HCT116 (cell line): ENCODE data around the gene APOA5. TPM values are rescaled to one million over a fixed set of nuclear protein-coding genes. Genes with fewer than 3 reads are reported as not detected.

Experiments used
- ATAC-seq: fragments of 200-7000 bp; cut with Tn5 transposase; 2 replicates; pipeline ENCODE4 v1.9.1; 2020; ENCODE audit warnings: mild to moderate bottlenecking, moderate library complexity
- BruUV-seq: library from RNA; stranded (reverse); fragments of 400-500 nt; replicated peaks from 2 replicates; lab custom pipeline; 2021; lab: Mats Ljungman, UMichigan
- CTCF ChIA-PET: fragments of 300-600 bp; sonication (Branson Sonifier 250); formaldehyde crosslinking; loops from one replicate; lab custom pipeline; 2021; ENCODE audit warnings: antibody characterized with exemption; lab: Charles Lee
- POLR2A ChIA-PET: fragments of 300-600, 350-600 bp; sonication (Branson Sonifier 250); formaldehyde crosslinking; loops from one replicate; lab custom pipeline; 2021; ENCODE audit warnings: antibody characterized with exemption; lab: Charles Lee
- RAD21 ChIA-PET, 2 experiments: fragments of 300-600 bp; sonication (Branson Sonifier 250); formaldehyde crosslinking; loops; one replicate each; lab custom pipeline; 2023; ENCODE audit warnings: low total read pairs in 2 of 2; ENCODE audit not compliant: uncharacterized antibody in 2 of 2, unreplicated experiment in 2 of 2, low non-redundant PET in 1 of 2; lab: Charles Lee
- DNase-seq: peaks from one replicate; pipeline ENCODE4 v3.0.0-alpha.2; 2010; ENCODE audit warnings: low read depth, low spot score
- H2AFZ ChIP-seq: fragments of 200-600 bp; shearing (Covaris generic), sonication (generic); 2 replicates; pipeline ENCODE4 v1.6.1; 2017; ENCODE audit warnings: low read depth, mixed run types, mixed read lengths, antibody characterized with exemption, low read length; ENCODE audit not compliant: poor library complexity, severe bottlenecking
- H3K27ac ChIP-seq: 2 replicates; pipeline ENCODE4 v1.5.1; 2012; ENCODE audit warnings: low read depth, low read length
- H3K27me3 ChIP-seq: fragments of 200-600 bp; sonication (generic); 2 replicates; pipeline ENCODE4 v1.6.1; 2016; ENCODE audit warnings: mixed run types, low read length, mixed read lengths; ENCODE audit not compliant: insufficient read depth
- H3K36me3 ChIP-seq, 2 experiments: fragments of 200-500 bp in 1 of 2; fragments of 200-600 bp in 1 of 2; sonication (Bioruptor generic) in 1 of 2; sonication (generic) in 1 of 2; 2 replicates each; pipeline versions ENCODE4 v1.5.1 to v1.6.1; 2014 to 2016; ENCODE audit warnings: low read length in 2 of 2, inconsistent platforms in 1 of 2, mixed read lengths in 1 of 2, mixed run types in 1 of 2; ENCODE audit not compliant: insufficient read depth in 2 of 2, control insufficient read depth in 1 of 2
- H3K4me1 ChIP-seq, 2 experiments: fragments of 200-600 bp in 1 of 2; sonication (generic) in 1 of 2; 2 replicates each; pipeline versions ENCODE4 v1.5.1 to v1.6.1; 2012 to 2017; ENCODE audit warnings: low read length in 2 of 2, inconsistent platforms in 1 of 2, mild to moderate bottlenecking in 1 of 2, mixed read lengths in 1 of 2, mixed run types in 1 of 2, moderate library complexity in 1 of 2; ENCODE audit not compliant: insufficient read depth in 2 of 2, control insufficient read depth in 1 of 2
- H3K4me2 ChIP-seq: fragments of 200-600 bp; sonication (generic); 2 replicates; pipeline ENCODE4 v1.6.1; 2017; ENCODE audit warnings: mixed run types, low read length, mixed read lengths
- H3K4me3 ChIP-seq, 2 experiments: fragments of 200-600 bp in 1 of 2; sonication (generic) in 1 of 2; replicated peaks in 1 of 2; 2 replicates each; pipeline ENCODE4 v1.5.1; 2011 to 2016; ENCODE audit warnings: low read length in 2 of 2, control low read depth in 1 of 2, low read depth in 1 of 2, mild to moderate bottlenecking in 1 of 2, mixed read lengths in 1 of 2, mixed run types in 1 of 2
- H3K79me2 ChIP-seq: fragments of 200-600 bp; sonication (generic); 2 replicates; pipeline ENCODE4 v1.6.1; 2017; ENCODE audit warnings: mild to moderate bottlenecking, mixed run types, low read length, moderate library complexity, mixed read lengths; ENCODE audit not compliant: insufficient read depth
- H3K9ac ChIP-seq: fragments of 200-600 bp; sonication (generic); 2 replicates; pipeline ENCODE4 v1.6.1; 2016; ENCODE audit warnings: low read length, mixed read lengths
- H3K9me2 ChIP-seq: fragments of 200-600 bp; sonication (generic), shearing (Covaris generic); 2 replicates; pipeline ENCODE4 v1.6.1; 2017; ENCODE audit warnings: mixed run types, mild to moderate bottlenecking, moderate library complexity; ENCODE audit not compliant: insufficient read depth
- H3K9me3 ChIP-seq, 2 experiments: fragments of 200-500 bp in 1 of 2; fragments of 200-600 bp in 1 of 2; sonication (Bioruptor generic) in 1 of 2; sonication (generic) in 1 of 2; 2 replicates each; pipeline ENCODE4 v1.6.1; 2014 to 2017; ENCODE audit warnings: low read length in 2 of 2, mixed read lengths in 2 of 2, inconsistent platforms in 1 of 2, low read depth in 1 of 2, mild to moderate bottlenecking in 1 of 2, mixed run types in 1 of 2, moderate library complexity in 1 of 2; ENCODE audit not compliant: control insufficient read depth in 1 of 2, insufficient read depth in 1 of 2
- H4K20me1 ChIP-seq: fragments of 200-600 bp; sonication (generic), shearing (Covaris generic); 2 replicates; pipeline ENCODE4 v1.6.1; 2017; ENCODE audit warnings: mixed run types, mild to moderate bottlenecking, moderate library complexity; ENCODE audit not compliant: insufficient read depth
- CBX3 ChIP-seq: IDR thresholded peaks from 2 replicates; pipeline ENCODE4 v1.6.1; 2012; ENCODE audit warnings: low read depth
- CTCF ChIP-seq, 3 experiments: fragments of 200-600 bp in 1 of 3; sonication (generic) in 1 of 3; IDR thresholded peaks in 2 of 3; conservative IDR thresholded peaks in 1 of 3; 2 replicates each; pipeline ENCODE4 v1.5.1; 2012 to 2017; ENCODE audit warnings: low read depth in 2 of 3, low read length in 2 of 3, antibody characterized with exemption in 1 of 3, borderline replicate concordance in 1 of 3, control low read depth in 1 of 3, mild to moderate bottlenecking in 1 of 3, mixed read lengths in 1 of 3, mixed run types in 1 of 3, moderate library complexity in 1 of 3; ENCODE audit not compliant: insufficient read depth in 1 of 3
- ELF1 ChIP-seq: IDR thresholded peaks from 2 replicates; pipeline ENCODE4 v1.6.1; 2012; ENCODE audit warnings: low read depth, borderline replicate concordance
- FOSL1 ChIP-seq: IDR thresholded peaks from 2 replicates; pipeline ENCODE4 v1.6.1; 2012; ENCODE audit warnings: low read depth
- JUND ChIP-seq: IDR thresholded peaks from 2 replicates; pipeline ENCODE4 v1.6.1; 2012
- MAX ChIP-seq: IDR thresholded peaks from 2 replicates; pipeline ENCODE4 v1.6.1; 2012
- POLR2AphosphoS5 ChIP-seq: IDR thresholded peaks from 2 replicates; pipeline ENCODE4 v1.6.1; 2011; ENCODE audit warnings: mild to moderate bottlenecking, low read depth, low read length, moderate library complexity
- SIN3A ChIP-seq: IDR thresholded peaks from 2 replicates; pipeline ENCODE4 v1.6.1; 2012; ENCODE audit warnings: low read depth
- SRF ChIP-seq: IDR thresholded peaks from 2 replicates; pipeline ENCODE4 v1.6.1; 2012; ENCODE audit warnings: low read depth
- ZBTB33 ChIP-seq: IDR thresholded peaks from 2 replicates; pipeline ENCODE4 v1.6.1; 2011; ENCODE audit warnings: mild to moderate bottlenecking, low read length, moderate library complexity; ENCODE audit not compliant: insufficient replicate concordance; ENCODE audit errors: extremely low read depth
- intact Hi-C: fragments of 100-400 bp; cut with micrococcal nuclease; formaldehyde crosslinking; loops from 2 replicates; pipeline ENCODE4 v1.10.0; 2022
- total RNA-seq: library from RNA; stranded (reverse); gene quantifications from one replicate; pipeline ENCODE4 v1.2.1, GENCODE V29; 2021; ENCODE audit not compliant: unreplicated experiment

APOA5 gene
- total RNA-seq, 1 experiment from 2014 or later, result 0.12 TPM

- Histone ChIP-seq H3K9me3 (no peaks in the 10 kb centered on the region), H3K9me2 (no peaks in the 10 kb centered on the region), H3K27me3 (no peaks in the 10 kb centered on the region), H3K4me1 (no peaks in the 10 kb centered on the region), H3K4me3 (no peak overlapping the region), H2AFZ (no peak overlapping the region), H4K20me1 (no peaks in the 10 kb centered on the region), H3K36me3 (peaks cover 0 to 6% of the 10 kb centered on the region in 2 experiments; a peak in 1 of 4 replicates), H3K27ac (no peak overlapping the region), H3K4me2 (no peak overlapping the region), H3K79me2 (no peaks in the 10 kb centered on the region), H3K9ac (no peak overlapping the region)
- CTCF ChIA-PET, result interaction anchor here (1.2 to 2.1 kb wide), 4 partner anchors 9 to 402 kb away, joined by 3 to 9 read pairs (median 8); partner anchors contain the start of gene PAFAH1B2
- intact Hi-C loops, result no loop called here
- no peak for TF ChIP-seq POLR2AphosphoS5
- TF ChIP-seq CTCF (IDR thresholded peaks at IDR 0.05 in 2 of 3, conservative IDR thresholded peaks at IDR 0.05 in 1 of 3; ENCODE audit: borderline replicate concordance in 1 of 3, insufficient read depth in 1 of 3, low read depth in 2 of 3, low read length in 2 of 3), result no peak
- no peak for TF ChIP-seq JUND
- no peak for TF ChIP-seq ZBTB33
- no peak for TF ChIP-seq SRF
- TF ChIP-seq MAX, result no peak
- TF ChIP-seq ELF1, result no peak
- no peak for TF ChIP-seq SIN3A
- TF ChIP-seq FOSL1, result no peak
- TF ChIP-seq CBX3, result no peak
- POLR2A ChIA-PET, result no interaction called here
- ATAC-seq (no peak), DNase-seq (no peak)
- RAD21 ChIA-PET, result no interaction called here
- BruUV-seq, result no TSS peak
Measured at GRCh38 chr11:116742104-116742503, 49.6 kb downstream of the APOA5 start.
